Breast epithelium (tissue), 3 donors: ENCODE results near the gene FAM3B.

Experiments
- CTCF ChIP-seq, 3 donors: fragments of 450-650 bp; IDR thresholded peaks; one replicate each; pipeline ENCODE4 v1.5.1; 2016 to 2017; ENCODE audit warnings: antibody characterized with exemption in 3 of 3, mild to moderate bottlenecking in 3 of 3, moderate library complexity in 3 of 3
- POLR2A ChIP-seq: fragments of 450-650 bp; IDR thresholded peaks from one replicate; pipeline ENCODE4 v1.6.1; 2016; ENCODE audit warnings: antibody characterized with exemption, mild to moderate bottlenecking, moderate library complexity
- POLR2AphosphoS5 ChIP-seq, 3 donors: sonication (generic); formaldehyde crosslinking; IDR thresholded peaks; one replicate each; pipeline ENCODE4 v1.6.1; 2017; ENCODE audit warnings: antibody characterized with exemption in 3 of 3

GRCh38 chr21:41282412-41282811, 34.2 kb upstream of the FAM3B start:
- TF ChIP-seq CTCF (IDR thresholded peaks at IDR 0.05) (no peak), POLR2A (no peak), POLR2AphosphoS5 (IDR thresholded peaks at IDR 0.05) (no peak)
